GM12878 (cell line): ENCODE results near the gene PLD5.

Source experiments
- ELK1 ChIP-seq: IDR thresholded peaks from 2 replicates; pipeline ENCODE4 v1.6.1; 2012; ENCODE audit warnings: low read depth, low read length, improper control_type of control experiment
- GABPA ChIP-seq: IDR thresholded peaks from 2 replicates; pipeline ENCODE4 v1.6.1; 2014; ENCODE audit warnings: antibody characterized with exemption, low read depth, mild to moderate bottlenecking, inconsistent platforms
- MAX ChIP-seq: IDR thresholded peaks from 2 replicates; pipeline ENCODE4 v1.6.1; 2012; ENCODE audit warnings: low read depth, low read length, improper control_type of control experiment
- RB1 ChIP-seq: fragments of 450-650 bp; formaldehyde crosslinking; IDR thresholded peaks from 2 replicates; pipeline ENCODE4 v1.6.1; 2017; ENCODE audit warnings: mild to moderate bottlenecking, borderline replicate concordance
- USF2 ChIP-seq: IDR thresholded peaks from 2 replicates; pipeline ENCODE4 v1.6.1; 2011; ENCODE audit warnings: low read depth, low read length, improper control_type of control experiment, borderline replicate concordance

GRCh38 chr1:242187816-242188215, 336.7 kb downstream of the PLD5 start:
- TF ChIP-seq RB1, result no peak
- TF ChIP-seq MAX, result no peak
- no peak for TF ChIP-seq GABPA
- no peak for TF ChIP-seq ELK1
- no peak for TF ChIP-seq USF2
